ENCODE measurements around the gene DAPK2.

Gene DAPK2

DNA sequence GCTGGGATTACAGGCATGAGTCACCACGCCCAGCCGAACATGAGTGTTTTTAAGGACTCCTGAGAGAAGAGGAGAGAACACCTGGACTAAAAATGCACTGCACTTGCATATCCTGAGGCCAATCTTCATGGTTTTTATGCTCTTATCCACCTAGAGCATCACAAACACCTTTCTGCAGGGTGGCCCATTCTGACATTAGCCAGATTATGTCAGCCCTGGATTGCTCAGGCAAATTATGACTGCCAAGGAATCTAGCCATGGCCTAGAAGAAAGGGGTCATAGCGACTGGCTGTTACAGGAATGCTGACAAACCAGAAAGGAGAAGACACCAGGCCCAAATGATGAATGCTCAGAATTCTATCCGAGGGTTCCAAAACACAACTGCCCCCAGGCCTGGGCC is 171.7 kb downstream of the DAPK2 start:
- Histone ChIP-seq H3K4me3 (ENCODE audit: low read depth, low read length) (no peak overlapping the region), H3K36me3 (replicated peaks) (no peaks in the 10 kb centered on the region), H3K27ac (no peak overlapping the region), H3K27me3 (replicated peaks) (no peaks in the 10 kb centered on the region)
- TF ChIP-seq, protein P1, sequence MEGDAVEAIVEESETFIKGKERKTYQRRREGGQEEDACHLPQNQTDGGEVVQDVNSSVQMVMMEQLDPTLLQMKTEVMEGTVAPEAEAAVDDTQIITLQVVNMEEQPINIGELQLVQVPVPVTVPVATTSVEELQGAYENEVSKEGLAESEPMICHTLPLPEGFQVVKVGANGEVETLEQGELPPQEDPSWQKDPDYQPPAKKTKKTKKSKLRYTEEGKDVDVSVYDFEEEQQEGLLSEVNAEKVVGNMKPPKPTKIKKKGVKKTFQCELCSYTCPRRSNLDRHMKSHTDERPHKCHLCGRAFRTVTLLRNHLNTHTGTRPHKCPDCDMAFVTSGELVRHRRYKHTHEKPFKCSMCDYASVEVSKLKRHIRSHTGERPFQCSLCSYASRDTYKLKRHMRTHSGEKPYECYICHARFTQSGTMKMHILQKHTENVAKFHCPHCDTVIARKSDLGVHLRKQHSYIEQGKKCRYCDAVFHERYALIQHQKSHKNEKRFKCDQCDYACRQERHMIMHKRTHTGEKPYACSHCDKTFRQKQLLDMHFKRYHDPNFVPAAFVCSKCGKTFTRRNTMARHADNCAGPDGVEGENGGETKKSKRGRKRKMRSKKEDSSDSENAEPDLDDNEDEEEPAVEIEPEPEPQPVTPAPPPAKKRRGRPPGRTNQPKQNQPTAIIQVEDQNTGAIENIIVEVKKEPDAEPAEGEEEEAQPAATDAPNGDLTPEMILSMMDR (IDR thresholded peaks at IDR 0.05; ENCODE audit: low read depth, low read length, missing control alignments), result no peak
- in situ Hi-C loops (cut with HindIII; ENCODE audit: low pct_ligation_motif_present, low sequenced_read_pairs), result no loop called here
- DNase-seq, result no peak

DNA sequence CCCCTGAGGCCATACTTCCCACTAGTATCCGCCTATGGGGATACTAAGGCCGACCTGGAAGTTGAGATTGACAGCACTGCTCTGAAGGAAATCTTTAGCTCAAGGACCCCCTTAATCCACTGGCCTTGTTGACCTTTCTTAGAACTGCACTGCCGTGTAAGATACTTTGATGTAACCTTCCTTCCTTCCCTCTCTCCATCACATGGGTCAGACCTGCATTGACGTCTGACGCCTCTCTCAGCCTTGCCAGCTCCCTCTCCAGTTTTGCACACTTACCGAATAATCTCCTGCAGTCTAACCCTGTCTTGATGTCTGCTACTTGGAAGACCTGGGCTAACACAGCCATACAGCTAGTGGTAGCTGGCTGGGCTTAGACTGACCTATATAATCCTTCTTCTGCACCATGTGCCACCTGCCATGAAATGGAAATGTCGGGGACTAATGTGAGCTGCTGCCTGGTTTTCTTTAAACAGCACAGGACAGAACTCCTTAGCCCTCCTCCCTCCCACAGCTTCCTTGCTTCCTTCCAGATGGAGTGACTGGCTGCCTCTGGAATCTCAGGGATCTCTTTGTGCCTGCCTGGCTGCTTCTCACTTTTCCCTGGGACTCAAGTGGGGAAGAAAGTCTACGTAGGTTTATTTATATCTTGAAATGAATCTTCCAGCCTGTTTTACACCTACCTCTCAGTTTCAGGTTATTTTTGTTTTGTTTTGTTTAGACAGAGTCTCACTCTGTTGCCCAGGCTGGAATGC is 173.3 kb downstream of the DAPK2 start:
- H3K27me3 ChIP-seq (replicated peaks), result no peaks in the 10 kb centered on the region
- H3K4me3 ChIP-seq (ENCODE audit: low read depth, low read length), result no peak overlapping the region
- in situ Hi-C loops (cut with HindIII; ENCODE audit: low pct_ligation_motif_present, low sequenced_read_pairs), result no loop called here
- DNase-seq, result no peak
- no peak overlapping the region for H3K27ac ChIP-seq
- no peaks in the 10 kb centered on the region for H3K36me3 ChIP-seq (replicated peaks)
- TF ChIP-seq, protein P1 (IDR thresholded peaks at IDR 0.05; ENCODE audit: low read depth, low read length, missing control alignments), result no peak

DNA sequence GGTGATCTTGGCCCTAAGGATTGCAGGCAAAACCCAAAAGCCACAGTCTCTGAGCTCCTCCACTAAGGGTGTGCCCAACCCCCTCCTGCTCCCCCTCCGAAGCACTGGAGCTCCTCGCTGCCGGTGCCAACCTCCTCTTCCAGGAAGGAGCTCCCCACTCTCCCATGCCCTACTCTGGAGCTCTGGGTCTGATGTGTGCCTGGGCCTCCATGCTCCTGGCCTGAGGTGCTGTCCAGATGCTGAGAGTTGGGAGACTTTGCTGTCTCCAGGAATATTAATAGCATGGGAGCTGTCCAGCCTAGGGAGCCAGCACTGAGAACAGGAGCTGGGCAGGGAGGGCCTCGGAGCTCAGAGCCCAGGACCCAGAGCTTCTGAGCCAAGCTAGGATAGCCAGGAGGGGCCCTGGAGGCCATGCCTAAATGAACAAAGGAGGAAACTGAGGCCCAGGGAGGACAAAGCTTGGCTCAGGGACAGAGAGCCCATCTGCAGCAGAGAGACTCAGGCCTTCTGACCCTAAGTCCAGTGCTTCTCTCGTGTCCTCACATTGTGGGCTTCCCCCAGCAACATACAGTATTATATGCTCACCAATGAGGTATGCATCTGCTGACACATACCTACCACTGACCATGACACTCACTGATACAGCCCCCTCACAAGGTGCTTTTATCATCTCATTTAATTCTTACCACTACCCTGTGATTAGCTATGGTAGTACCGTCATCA is 175.6 kb downstream of the DAPK2 start:
- Histone ChIP-seq H3K27me3 (replicated peaks) (no peaks in the 10 kb centered on the region), H3K4me3 (ENCODE audit: low read depth, low read length) (no peak overlapping the region), H3K27ac (no peak overlapping the region), H3K36me3 (replicated peaks) (no peaks in the 10 kb centered on the region)
- TF ChIP-seq, protein P1 (IDR thresholded peaks at IDR 0.05; ENCODE audit: low read depth, low read length, missing control alignments), result no peak
- peak; percentile 87 for DNase-seq
- in situ Hi-C loops (cut with HindIII; ENCODE audit: low pct_ligation_motif_present, low sequenced_read_pairs), result no loop called here

DNA sequence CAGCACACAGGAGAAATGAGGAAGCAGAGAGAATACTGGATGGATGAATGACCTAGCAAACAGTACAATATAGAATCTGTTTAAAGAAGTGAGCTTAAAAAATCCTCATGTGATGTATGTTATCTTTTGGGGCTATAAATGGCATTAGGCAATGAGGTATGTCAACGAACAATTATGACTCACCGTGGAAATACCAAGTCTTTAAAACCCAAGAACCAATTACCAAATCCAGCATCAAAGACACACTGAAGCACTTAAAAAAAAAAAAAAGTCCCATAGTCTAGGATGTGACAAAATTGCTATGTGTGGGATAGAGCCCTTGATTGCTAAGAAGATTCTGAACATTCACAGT is 176.3 kb downstream of the DAPK2 start:
- Histone ChIP-seq H3K27me3 (replicated peaks) (no peaks in the 10 kb centered on the region), H3K27ac (no peak overlapping the region), H3K36me3 (replicated peaks) (no peaks in the 10 kb centered on the region), H3K4me3 (ENCODE audit: low read depth, low read length) (no peak overlapping the region)
- TF ChIP-seq, protein P1 (IDR thresholded peaks at IDR 0.05; ENCODE audit: low read depth, low read length, missing control alignments), result no peak
- in situ Hi-C loops (cut with HindIII; ENCODE audit: low pct_ligation_motif_present, low sequenced_read_pairs), result no loop called here
- no peak for DNase-seq

DNA sequence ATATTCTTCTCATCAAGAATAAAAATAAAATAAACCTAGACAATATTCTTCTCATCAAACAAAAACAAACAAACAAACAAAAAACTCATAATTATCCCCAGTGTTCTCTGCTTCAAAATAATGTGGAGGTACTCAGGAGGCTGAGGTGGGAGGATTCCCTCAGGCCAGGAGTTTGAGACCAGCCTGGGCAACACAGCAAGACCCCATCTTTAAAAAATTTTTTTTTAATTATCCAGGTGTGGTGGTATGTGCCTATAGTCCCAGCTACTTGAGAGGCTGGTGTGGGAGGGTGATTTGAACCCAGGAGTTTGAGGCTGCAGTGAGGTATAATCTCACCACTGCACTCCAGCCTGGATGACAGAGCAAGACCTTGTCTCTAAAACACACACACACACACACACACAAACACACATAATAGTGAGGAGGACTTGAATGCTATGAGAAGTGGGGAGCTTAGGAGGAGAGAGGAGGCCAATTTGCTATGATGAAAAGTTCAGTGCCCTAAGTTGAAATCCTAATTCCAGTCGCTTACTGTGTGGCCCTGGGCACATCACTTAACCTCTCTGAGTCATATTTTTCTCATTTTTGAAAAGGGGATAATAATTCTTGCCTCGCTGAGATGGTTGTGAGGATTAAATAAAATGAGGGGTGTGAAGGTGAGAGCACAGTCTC is 176.8 kb downstream of the DAPK2 start:
- no peak overlapping the region for H3K4me3 ChIP-seq (ENCODE audit: low read depth, low read length)
- DNase-seq, result no peak
- in situ Hi-C loops (cut with HindIII; ENCODE audit: low pct_ligation_motif_present, low sequenced_read_pairs), result no loop called here
- no peak overlapping the region for H3K27ac ChIP-seq
- no peaks in the 10 kb centered on the region for H3K27me3 ChIP-seq (replicated peaks)
- TF ChIP-seq, protein P1 (IDR thresholded peaks at IDR 0.05; ENCODE audit: low read depth, low read length, missing control alignments), result no peak
- no peaks in the 10 kb centered on the region for H3K36me3 ChIP-seq (replicated peaks)

Data from brain microvascular endothelial cell (primary cell).